Measurements from ENCODE around the gene IRX4. TPM values are rescaled to one million over a fixed set of nuclear protein-coding genes. Genes with fewer than 3 reads are reported as not detected.

Gene IRX4
- total and polyA plus RNA-seq, 12 donors, result 0.03 TPM; not detected in 11

DNA sequence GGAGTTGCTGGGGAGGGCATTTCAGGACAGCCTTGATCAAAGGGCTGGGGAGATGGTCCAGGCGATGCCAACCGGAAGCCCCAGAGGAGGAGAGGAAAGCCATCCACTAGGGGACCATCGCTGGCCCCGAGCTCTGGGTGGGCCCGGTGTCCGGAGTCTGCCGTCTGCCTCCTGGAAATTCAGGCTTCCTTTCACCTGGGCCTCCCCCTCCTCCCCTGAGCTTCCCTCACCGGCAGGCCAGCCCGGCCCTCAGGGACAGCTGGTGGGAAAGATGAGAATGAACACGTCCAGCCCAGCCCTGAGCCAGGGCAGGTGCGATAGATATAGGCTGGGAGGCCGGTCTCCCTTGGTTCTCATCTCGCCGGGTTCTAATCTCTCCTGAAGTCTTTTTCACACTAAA, 17.2 kb downstream of the IRX4 start:
- intact Hi-C loops (cut with DNase I), result no loop called here
- Histone ChIP-seq H3K36me3 (replicated peaks in 1 of 2) (no peaks in the 10 kb centered on the region), H3K27me3 (peaks cover 4% of the 10 kb centered on the region), H3K9me3 (replicated peaks in 1 of 3) (no peaks in the 10 kb centered on the region), H3K27ac (no peak overlapping the region), H3K4me1 (replicated peaks in 1 of 2) (no peaks in the 10 kb centered on the region), H3K4me3 (no peak overlapping the region)
- WGBS, 4 donors, result 71 to 79% (median 74%) methylated on average over 13 to 14 of the region's 14 CpGs
- TF ChIP-seq, protein P1, sequence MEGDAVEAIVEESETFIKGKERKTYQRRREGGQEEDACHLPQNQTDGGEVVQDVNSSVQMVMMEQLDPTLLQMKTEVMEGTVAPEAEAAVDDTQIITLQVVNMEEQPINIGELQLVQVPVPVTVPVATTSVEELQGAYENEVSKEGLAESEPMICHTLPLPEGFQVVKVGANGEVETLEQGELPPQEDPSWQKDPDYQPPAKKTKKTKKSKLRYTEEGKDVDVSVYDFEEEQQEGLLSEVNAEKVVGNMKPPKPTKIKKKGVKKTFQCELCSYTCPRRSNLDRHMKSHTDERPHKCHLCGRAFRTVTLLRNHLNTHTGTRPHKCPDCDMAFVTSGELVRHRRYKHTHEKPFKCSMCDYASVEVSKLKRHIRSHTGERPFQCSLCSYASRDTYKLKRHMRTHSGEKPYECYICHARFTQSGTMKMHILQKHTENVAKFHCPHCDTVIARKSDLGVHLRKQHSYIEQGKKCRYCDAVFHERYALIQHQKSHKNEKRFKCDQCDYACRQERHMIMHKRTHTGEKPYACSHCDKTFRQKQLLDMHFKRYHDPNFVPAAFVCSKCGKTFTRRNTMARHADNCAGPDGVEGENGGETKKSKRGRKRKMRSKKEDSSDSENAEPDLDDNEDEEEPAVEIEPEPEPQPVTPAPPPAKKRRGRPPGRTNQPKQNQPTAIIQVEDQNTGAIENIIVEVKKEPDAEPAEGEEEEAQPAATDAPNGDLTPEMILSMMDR (IDR thresholded peaks at IDR 0.05), result no peak
- no peak for TF ChIP-seq POLR2A (IDR thresholded peaks at IDR 0.05)
- no peak for DNase-seq

DNA sequence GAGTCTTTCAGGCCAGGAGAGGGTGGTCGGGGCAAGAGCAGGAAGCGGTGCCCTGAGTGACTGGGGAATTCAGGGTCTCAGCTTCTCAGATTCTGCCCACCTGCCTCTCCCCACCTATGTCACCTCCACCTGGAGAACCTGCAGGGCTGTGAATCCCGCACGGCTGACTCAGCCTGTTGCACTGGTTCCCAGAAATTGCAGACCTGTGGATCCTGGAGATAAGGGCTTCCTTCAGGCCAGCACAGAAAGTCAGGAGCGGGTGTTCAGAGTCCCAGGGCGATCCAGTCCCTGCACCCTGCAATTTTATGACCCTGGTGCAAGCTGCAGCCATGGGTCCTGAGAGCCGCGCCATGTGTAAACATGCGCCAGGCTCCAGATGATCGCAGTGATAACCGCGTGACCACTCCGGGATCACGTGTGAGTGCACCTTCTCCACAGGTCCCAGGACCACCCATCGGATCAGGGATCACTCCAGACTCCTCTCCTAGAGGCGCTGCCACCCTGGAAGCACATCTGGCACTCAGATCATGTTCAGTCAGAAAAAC, 17.8 kb downstream of the IRX4 start:
- TF ChIP-seq, protein P1 (IDR thresholded peaks at IDR 0.05), result no peak
- TF ChIP-seq POLR2A (IDR thresholded peaks at IDR 0.05), result no peak
- DNase-seq, result no peak
- Histone ChIP-seq H3K36me3 (replicated peaks in 1 of 2) (no peaks in the 10 kb centered on the region), H3K4me3 (no peak overlapping the region), H3K27ac (no peak overlapping the region), H3K4me1 (replicated peaks in 1 of 2) (no peaks in the 10 kb centered on the region), H3K9me3 (replicated peaks in 1 of 3) (no peaks in the 10 kb centered on the region), H3K27me3 (peaks cover 4% of the 10 kb centered on the region)
- intact Hi-C loops (cut with DNase I), result no loop called here
- 56 to 89% (median 84%) methylated on average over 4 to 16 of the region's 16 CpGs for WGBS, 4 donors

DNA sequence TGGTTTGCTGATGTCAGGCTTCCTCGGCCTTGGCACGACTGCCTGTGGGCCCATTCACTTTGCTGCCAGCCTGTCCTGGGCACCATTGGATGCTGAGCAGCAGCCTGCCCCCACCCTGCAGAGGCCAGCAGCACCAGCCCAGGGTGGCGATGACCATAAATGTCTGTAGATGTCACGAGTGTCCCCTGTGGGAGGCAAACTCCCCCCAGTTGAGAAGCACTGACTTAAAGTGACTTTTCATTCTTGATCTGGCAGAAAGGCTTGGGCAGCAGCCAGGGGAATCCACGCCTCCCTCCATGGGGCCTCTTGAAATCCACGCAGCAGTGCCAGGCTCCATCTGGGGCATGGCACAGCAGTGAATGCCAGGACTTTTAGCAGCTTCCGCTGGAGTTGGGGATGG, 21.8 kb downstream of the IRX4 start:
- WGBS, 4 donors, result 62 to 89% (median 77%) methylated on average over 3 to 7 of the region's 7 CpGs
- no peak for DNase-seq
- TF ChIP-seq POLR2A (IDR thresholded peaks at IDR 0.05), result no peak
- TF ChIP-seq, protein P1 (IDR thresholded peaks at IDR 0.05), result no peak
- no peaks in the 10 kb centered on the region for H3K36me3 ChIP-seq (replicated peaks in 1 of 2)
- no peaks in the 10 kb centered on the region for H3K9me3 ChIP-seq (replicated peaks in 1 of 3)
- H3K27ac ChIP-seq, result no peak overlapping the region
- peaks cover 14% of the 10 kb centered on the region for H3K27me3 ChIP-seq
- no peak overlapping the region for H3K4me3 ChIP-seq
- intact Hi-C loops (cut with DNase I), result no loop called here
- H3K4me1 ChIP-seq (replicated peaks in 1 of 2), result no peaks in the 10 kb centered on the region

DNA sequence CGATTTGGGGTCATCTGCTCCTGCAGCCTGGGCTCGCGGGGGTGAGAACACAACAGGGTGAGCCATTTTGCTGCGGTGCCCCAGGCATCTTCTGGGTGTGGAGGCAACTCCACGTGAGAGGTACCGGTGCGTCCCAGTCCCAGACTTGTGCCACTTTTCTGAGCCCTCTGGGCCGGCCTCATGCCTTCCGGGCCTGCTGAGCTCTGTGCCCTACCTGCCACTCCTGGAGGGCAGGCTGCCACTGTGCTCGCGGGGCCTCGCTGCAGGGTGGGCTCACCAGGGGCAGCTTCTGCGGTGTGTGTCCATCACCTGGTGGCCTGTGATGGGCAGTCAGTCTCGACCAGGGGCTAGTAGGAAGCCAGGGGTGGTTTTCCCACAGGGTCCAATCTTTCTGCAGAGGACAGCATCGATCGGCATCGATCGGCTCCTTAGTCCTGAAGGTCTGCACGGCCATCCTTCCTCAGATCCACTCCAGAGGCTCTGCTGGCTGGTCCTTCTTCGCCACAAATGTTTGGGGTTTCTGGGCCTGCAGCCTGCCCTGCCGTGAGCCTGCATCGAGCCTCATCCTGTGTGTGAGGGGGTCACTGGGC, 22.6 kb downstream of the IRX4 start:
- H3K36me3 ChIP-seq (replicated peaks in 1 of 2), result no peaks in the 10 kb centered on the region
- peaks cover 14% of the 10 kb centered on the region for H3K27me3 ChIP-seq
- H3K9me3 ChIP-seq (replicated peaks in 1 of 3), result no peaks in the 10 kb centered on the region
- no peak for DNase-seq
- H3K4me1 ChIP-seq (replicated peaks in 1 of 2), result no peaks in the 10 kb centered on the region
- intact Hi-C loops (cut with DNase I), result no loop called here
- TF ChIP-seq, protein P1 (IDR thresholded peaks at IDR 0.05), result no peak
- TF ChIP-seq POLR2A (IDR thresholded peaks at IDR 0.05), result no peak
- H3K27ac ChIP-seq, result no peak overlapping the region
- 78 to 88% (median 83%) methylated on average over 11 to 22 of the region's 22 CpGs for WGBS, 4 donors
- H3K4me3 ChIP-seq, result no peak overlapping the region

Data from adrenal gland (tissue), 12 donors.